Measurements from ENCODE around the gene LRRC72. TPM values are rescaled to one million over a fixed set of nuclear protein-coding genes. Genes with fewer than 3 reads are reported as not detected.

Gene LRRC72
- total and polyA plus RNA-seq, 2 experiments from 2014 or later, result not detected

GRCh38 chr7:16509829-16510228 is 16.8 kb upstream of the LRRC72 start:
- H3K36me3 ChIP-seq (ENCODE audit: insufficient read depth), result no peaks in the 10 kb centered on the region
- H3K27ac ChIP-seq (ENCODE audit: low read depth), result no peak overlapping the region
- H3K27me3 ChIP-seq (ENCODE audit: insufficient read depth), result no peaks in the 10 kb centered on the region
- Mint-ChIP-seq H3K9me3 (no peaks in the 10 kb centered on the region), H3K4me1 (peaks cover 9% of the 10 kb centered on the region; the same call in 1 of the 3 replicates), H3K27me3 (ENCODE audit: insufficient read depth, low read depth, poor library complexity) (no peaks in the 10 kb centered on the region), H3K36me3 (ENCODE audit: low read depth) (no peaks in the 10 kb centered on the region), H3K27ac (no peak overlapping the region), H3K4me3 (no peak overlapping the region)
- H3K79me2 ChIP-seq (replicated peaks; ENCODE audit: insufficient read depth), result no peaks in the 10 kb centered on the region
- no peak overlapping the region for H3K4me2 ChIP-seq
- H3F3A ChIP-seq (replicated peaks; ENCODE audit: low read depth), result no peaks in the 10 kb centered on the region
- ATAC-seq, result no peak
- DNase-seq (ENCODE audit: low spot score), result no peak
- H3K4me1 ChIP-seq (ENCODE audit: insufficient read depth), result peaks cover 8% of the 10 kb centered on the region; the same call in 1 of the 2 replicates
- TF ChIP-seq ZNF462 (CRISPR knock-in tag; IDR thresholded peaks at IDR 0.05), result no peak
- no peak for TF ChIP-seq POLR2AphosphoS5 (IDR thresholded peaks at IDR 0.05; ENCODE audit: low read depth)
- no peak for TF ChIP-seq CREB1 (CRISPR knock-in tag; IDR thresholded peaks at IDR 0.05; ENCODE audit: low read depth)
- no peak for TF ChIP-seq ZNF331 (CRISPR knock-in tag; IDR thresholded peaks at IDR 0.05; ENCODE audit: low read depth)
- TF ChIP-seq EZH2phosphoT487 (IDR thresholded peaks at IDR 0.05; ENCODE audit: unreplicated experiment), result no peak
- TF ChIP-seq ETS1 (IDR thresholded peaks at IDR 0.05), result no peak
- TF ChIP-seq NANOG (IDR thresholded peaks at IDR 0.05; ENCODE audit: borderline replicate concordance), result no peak
- no peak for TF ChIP-seq REST (IDR thresholded peaks at IDR 0.05; ENCODE audit: unreplicated experiment)
- no peak for TF ChIP-seq JUNB (IDR thresholded peaks at IDR 0.05; ENCODE audit: unreplicated experiment)
- TF ChIP-seq ZNF114 (CRISPR knock-in tag; IDR thresholded peaks at IDR 0.05), result no peak
- no peak for TF ChIP-seq EZH2 (IDR thresholded peaks at IDR 0.05; ENCODE audit: low read depth, unreplicated experiment)
- TF ChIP-seq CTCF (conservative IDR thresholded peaks at IDR 0.05; ENCODE audit: low read depth in 2 of 2), result no peak
- no peak for TF ChIP-seq STAT1 (IDR thresholded peaks at IDR 0.05; ENCODE audit: unreplicated experiment)
- no peak overlapping the region for H3K4me3 ChIP-seq
- H2AFZ ChIP-seq, result no peak overlapping the region
- H4K20me1 ChIP-seq (replicated peaks; ENCODE audit: insufficient read depth), result no peaks in the 10 kb centered on the region
- peaks cover 9% of the 10 kb centered on the region; the same call in 1 of the 2 replicates for H3K9me2 ChIP-seq (ENCODE audit: insufficient read depth)
